Activated gamma-delta T cell treated with anti-CD3 and anti-CD28 coated beads, Interleukin-2, amount 50 U/mL, for 16 hours (primary cell): ENCODE results near the gene ARSG.
"Not testable (repeated sequence)": the region's sequence is repeated elsewhere in the genome, so short reads cannot be mapped to it uniquely, and the experiment has no call there.

Experiments
- DNase-seq: peaks from one replicate; pipeline ENCODE4 v3.0.0-alpha.2; 2020; ENCODE audit warnings: low read depth

Gene ARSG

GRCh38 chr17:68397108-68397536, 105.8 kb downstream of the ARSG start:
- no peak for DNase-seq

- DNase-seq: no peak
Observed at GRCh38 chr17:68398691-68399637, 107.7 kb downstream of the ARSG start.

- no peak for DNase-seq
Observed at GRCh38 chr17:68399638-68400403, 108.5 kb downstream of the ARSG start.

GRCh38 chr17:68400404-68400735, 109.1 kb downstream of the ARSG start:
- no peak for DNase-seq

- no peak for DNase-seq
Observed at GRCh38 chr17:68401288-68401687, 110.0 kb downstream of the ARSG start.

- no peak for DNase-seq
Observed at GRCh38 chr17:68403122-68403521, 111.8 kb downstream of the ARSG start.

- DNase-seq: not testable (repeated sequence)
Observed at GRCh38 chr17:68403837-68404236, 112.5 kb downstream of the ARSG start.

GRCh38 chr17:68407656-68408055, 116.4 kb downstream of the ARSG start:
- DNase-seq: not testable (repeated sequence)

GRCh38 chr17:68413597-68414560, 122.6 kb downstream of the ARSG start:
- peak; percentile 23 for DNase-seq

- not testable (repeated sequence) for DNase-seq
Observed at GRCh38 chr17:68414901-68415300, 123.6 kb downstream of the ARSG start.

GRCh38 chr17:68417317-68417716, 126.0 kb downstream of the ARSG start:
- DNase-seq: no peak

- no peak for DNase-seq
Observed at GRCh38 chr17:68418876-68419275, 127.6 kb downstream of the ARSG start.

GRCh38 chr17:68420065-68420464, 128.8 kb downstream of the ARSG start:
- DNase-seq: no peak

- DNase-seq: no peak
Observed at GRCh38 chr17:68421486-68421885, 130.2 kb downstream of the ARSG start.

GRCh38 chr17:68422821-68423220, 131.5 kb downstream of the ARSG start:
- no peak for DNase-seq

- no peak for DNase-seq
Observed at GRCh38 chr17:68423251-68423650, 132.0 kb downstream of the ARSG start.

GRCh38 chr17:68424203-68424602, 132.9 kb downstream of the ARSG start:
- no peak for DNase-seq

GRCh38 chr17:68424861-68425260, 133.6 kb downstream of the ARSG start:
- no peak for DNase-seq

GRCh38 chr17:68425979-68426378, 134.7 kb downstream of the ARSG start:
- DNase-seq: no peak

- no peak for DNase-seq
Observed at GRCh38 chr17:68427575-68427974, 136.3 kb downstream of the ARSG start.

- no peak for DNase-seq
Observed at GRCh38 chr17:68428498-68429172, 137.3 kb downstream of the ARSG start.
